ENCODE measurements around the gene GON7. TPM values are rescaled to one million over a fixed set of nuclear protein-coding genes. Genes with fewer than 3 reads are reported as not detected.

GON7 gene
- total and polyA plus RNA-seq, 8 donors = 4.6 to 14.9 (median 6.2) TPM

DNA sequence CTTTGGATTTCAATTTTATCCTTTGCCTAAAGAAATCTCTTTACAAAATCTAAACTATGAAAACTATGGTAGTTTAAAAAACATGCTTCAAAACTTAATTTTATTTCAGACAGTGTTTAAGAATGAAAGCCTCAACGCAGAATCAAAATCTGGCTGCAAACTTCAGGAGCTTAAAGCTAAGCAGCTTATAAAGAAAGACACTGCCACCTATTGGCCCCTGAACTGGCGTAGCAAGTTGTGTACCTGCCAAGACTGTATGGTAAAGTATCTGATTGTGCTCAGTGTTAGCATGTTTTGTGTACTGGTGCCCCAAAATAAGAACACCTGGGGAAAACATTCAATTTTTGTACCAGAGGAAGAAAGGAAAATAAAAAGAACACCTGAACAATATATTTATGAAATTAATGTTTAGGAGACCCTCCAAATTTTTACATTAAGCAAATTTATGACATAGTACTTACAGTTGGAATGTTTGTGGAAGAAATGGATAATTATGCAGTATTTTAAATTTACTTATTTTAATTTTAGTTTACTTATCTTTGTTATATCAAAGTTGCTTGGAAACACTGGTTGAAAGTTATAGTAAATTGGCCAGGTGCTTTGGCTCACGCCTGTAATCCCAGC is 12.3 kb upstream of the GON7 start:
- Histone ChIP-seq H3K4me1 (peaks cover 0 to 8% (median under 1%) of the 10 kb centered on the region in 3 donors), H3K27ac (no peak overlapping the region), H3K36me3 (peaks cover 0 to 35% (median 9%) of the 10 kb centered on the region in 3 donors), H3K27me3 (no peaks in the 10 kb centered on the region), H3K4me3 (no peak overlapping the region), H3K9me3 (no peaks in the 10 kb centered on the region)
- 30 to 31% methylated on average over 3 of the region's 3 CpGs for WGBS, 2 donors
- TF ChIP-seq, protein P1, sequence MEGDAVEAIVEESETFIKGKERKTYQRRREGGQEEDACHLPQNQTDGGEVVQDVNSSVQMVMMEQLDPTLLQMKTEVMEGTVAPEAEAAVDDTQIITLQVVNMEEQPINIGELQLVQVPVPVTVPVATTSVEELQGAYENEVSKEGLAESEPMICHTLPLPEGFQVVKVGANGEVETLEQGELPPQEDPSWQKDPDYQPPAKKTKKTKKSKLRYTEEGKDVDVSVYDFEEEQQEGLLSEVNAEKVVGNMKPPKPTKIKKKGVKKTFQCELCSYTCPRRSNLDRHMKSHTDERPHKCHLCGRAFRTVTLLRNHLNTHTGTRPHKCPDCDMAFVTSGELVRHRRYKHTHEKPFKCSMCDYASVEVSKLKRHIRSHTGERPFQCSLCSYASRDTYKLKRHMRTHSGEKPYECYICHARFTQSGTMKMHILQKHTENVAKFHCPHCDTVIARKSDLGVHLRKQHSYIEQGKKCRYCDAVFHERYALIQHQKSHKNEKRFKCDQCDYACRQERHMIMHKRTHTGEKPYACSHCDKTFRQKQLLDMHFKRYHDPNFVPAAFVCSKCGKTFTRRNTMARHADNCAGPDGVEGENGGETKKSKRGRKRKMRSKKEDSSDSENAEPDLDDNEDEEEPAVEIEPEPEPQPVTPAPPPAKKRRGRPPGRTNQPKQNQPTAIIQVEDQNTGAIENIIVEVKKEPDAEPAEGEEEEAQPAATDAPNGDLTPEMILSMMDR (IDR thresholded peaks at IDR 0.05) = peak; percentile 10 to 48 (median 30)
- ATAC-seq (peak; percentile 72 to 95 (median 92)), FAIRE-seq (no peak), DNase-seq (peak in 3 of 6 donors; percentile 44 to 64 (median 46))
- intact Hi-C loops (cut with DNase I) = loop anchor here in 1 of 3 donors (10.0 kb wide), 1 partner anchor 104 kb away; the partner anchor contains the start of gene ITPK1

DNA sequence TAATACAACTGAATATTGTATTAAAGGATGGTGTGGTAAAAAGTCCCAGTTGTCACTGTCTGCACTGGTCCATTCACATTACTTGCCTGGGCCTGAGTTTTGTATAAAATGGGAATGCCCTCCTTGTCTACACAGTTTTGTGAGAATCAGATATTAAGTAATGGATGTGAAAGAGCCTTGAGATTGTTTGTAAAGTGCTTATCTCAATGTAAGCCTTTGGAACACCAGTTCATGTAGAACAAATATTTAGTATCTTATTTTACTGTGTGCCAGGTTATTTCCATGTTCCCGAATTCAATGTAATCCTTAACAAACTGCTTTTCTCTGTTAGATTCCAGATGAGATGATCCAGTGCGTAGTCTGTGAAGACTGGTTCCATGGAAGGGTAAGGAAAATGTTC is 7.7 kb upstream of the GON7 start:
- FAIRE-seq (no peak), DNase-seq (no peak), ATAC-seq (peak in 3 of 4 donors; percentile 43 to 81 (median 66))
- intact Hi-C loops (cut with DNase I) = loop anchor here in 1 of 3 donors (10.0 kb wide), 1 partner anchor 100 kb away; the partner anchor contains the start of gene ITPK1
- H3K4me1 ChIP-seq = peaks cover 0 to 13% (median 9%) of the 10 kb centered on the region in 3 donors
- no peaks in the 10 kb centered on the region for H3K9me3 ChIP-seq
- peak overlapping the region in 1 of 4 donors; percentile 33 for H3K27ac ChIP-seq
- H3K27me3 ChIP-seq = no peaks in the 10 kb centered on the region
- TF ChIP-seq, protein P1 (IDR thresholded peaks at IDR 0.05) = no peak
- H3K36me3 ChIP-seq = peaks cover 0 to 18% (median 13%) of the 10 kb centered on the region in 3 donors
- WGBS, 2 donors = 39 to 46% methylated on average over 2 of the region's 2 CpGs
- H3K4me3 ChIP-seq = no peak overlapping the region

GRCh38 chr14:93212432-93212831 is 5.6 kb upstream of the GON7 start:
- FAIRE-seq (no peak), DNase-seq (no peak), ATAC-seq (no peak)
- intact Hi-C loops (cut with DNase I) = loop anchor here in 1 of 3 donors (10.0 kb wide), 1 partner anchor 98 kb away; the partner anchor contains the start of gene ITPK1
- Histone ChIP-seq H3K4me1 (peaks cover 0 to 26% (median 24%) of the 10 kb centered on the region in 3 donors), H3K4me3 (no peak overlapping the region), H3K9me3 (no peaks in the 10 kb centered on the region), H3K27me3 (no peaks in the 10 kb centered on the region), H3K36me3 (peaks cover 0 to 13% (median 8%) of the 10 kb centered on the region in 3 donors), H3K27ac (no peak overlapping the region)
- 54 to 55% methylated on average over 3 of the region's 3 CpGs for WGBS, 2 donors
- TF ChIP-seq, protein P1 (IDR thresholded peaks at IDR 0.05) = no peak

- Histone ChIP-seq H3K9me3 (no peaks in the 10 kb centered on the region), H3K27me3 (no peaks in the 10 kb centered on the region), H3K27ac (peak overlapping the region; percentile 76 to 82 (median 80)), H3K4me3 (peak overlapping the region; percentile 83 to 88 (median 87)), H3K36me3 (peaks cover 0 to 1% (median 0%) of the 10 kb centered on the region in 3 donors), H3K4me1 (peaks cover 0 to 30% (median 19%) of the 10 kb centered on the region in 3 donors)
- intact Hi-C loops (cut with DNase I) = no loop called here
- FAIRE-seq (no peak), ATAC-seq (peak; percentile 60 to 80 (median 76)), DNase-seq (peak in 5 of 6 donors; percentile 40 to 77 (median 63))
- 1% methylated on average over 18 to 23 of the region's 23 CpGs for WGBS, 2 donors
- TF ChIP-seq, protein P1 (IDR thresholded peaks at IDR 0.05) = no peak
Observed at GRCh38 chr14:93207468-93208308, 823 bp upstream of the GON7 start.
